ENCODE data around the gene ZNF19.
"Not testable (repeated sequence)": the region's sequence is repeated elsewhere in the genome, so short reads cannot be mapped to it uniquely, and the experiment has no call there.

The ZNF19 gene

GRCh38 chr16:71489122-71489521 lies at the start of gene ZNF19:
TSS of gene ZNF19 (minus strand) at chr16:71489324. CDS start at chr16:71482114, 7,210 bp downstream.
- DNase-seq, result no peak

GRCh38 chr16:71537643-71538042 lies 48.5 kb upstream of the ZNF19 start:
- DNase-seq, result no peak

GRCh38 chr16:71536752-71537499 lies 47.8 kb upstream of the ZNF19 start:
- no peak for DNase-seq

GRCh38 chr16:71532366-71532765 lies 43.2 kb upstream of the ZNF19 start:
- DNase-seq, result no peak

- DNase-seq, result no peak
Observed at GRCh38 chr16:71528863-71529262, 39.7 kb upstream of the ZNF19 start.

GRCh38 chr16:71528257-71528656 lies 39.1 kb upstream of the ZNF19 start:
- no peak for DNase-seq

GRCh38 chr16:71526111-71526631 lies 37.0 kb upstream of the ZNF19 start, which contains the start of gene CHST4:
TSS of gene CHST4 (plus strand) at chr16:71526426. CDS start at chr16:71536678, 10,252 bp downstream.
- DNase-seq, result no peak

GRCh38 chr16:71524566-71525553 lies 35.7 kb upstream of the ZNF19 start:
- no peak for DNase-seq

- no peak for DNase-seq
Observed at GRCh38 chr16:71520550-71520949, 31.4 kb upstream of the ZNF19 start.

- no peak for DNase-seq
Observed at GRCh38 chr16:71515026-71515425, 25.9 kb upstream of the ZNF19 start.

- DNase-seq, result no peak
Observed at GRCh38 chr16:71514476-71514875, 25.4 kb upstream of the ZNF19 start.

- no peak for DNase-seq
Observed at GRCh38 chr16:71513302-71513701, 24.2 kb upstream of the ZNF19 start.

GRCh38 chr16:71507061-71507460 lies 17.9 kb upstream of the ZNF19 start:
- DNase-seq, result no peak

- DNase-seq, result no peak
Observed at GRCh38 chr16:71504901-71505300, 15.8 kb upstream of the ZNF19 start.

- not testable (repeated sequence) for DNase-seq
Observed at GRCh38 chr16:71504051-71504450, 14.9 kb upstream of the ZNF19 start.

GRCh38 chr16:71501547-71501946 lies 12.4 kb upstream of the ZNF19 start:
- no peak for DNase-seq

GRCh38 chr16:71500964-71501363 lies 11.8 kb upstream of the ZNF19 start:
- no peak for DNase-seq

GRCh38 chr16:71499775-71500364 lies 10.7 kb upstream of the ZNF19 start:
- DNase-seq, result peak; percentile 8

GRCh38 chr16:71498031-71498430 lies 8.9 kb upstream of the ZNF19 start:
- no peak for DNase-seq

- DNase-seq, result no peak
Observed at GRCh38 chr16:71493213-71493612, 4.1 kb upstream of the ZNF19 start.

GRCh38 chr16:71492786-71493185 lies 3.7 kb upstream of the ZNF19 start:
- no peak for DNase-seq

- no peak for DNase-seq
Observed at GRCh38 chr16:71491054-71491453, 1.9 kb upstream of the ZNF19 start.

- DNase-seq, result no peak
Observed at GRCh38 chr16:71490361-71490760, 1.2 kb upstream of the ZNF19 start.
